Fibroblast of mammary gland (primary cell): ENCODE results near the gene NAGLU.
"Not testable (repeated sequence)": the region's sequence is repeated elsewhere in the genome, so short reads cannot be mapped to it uniquely, and the experiment has no call there.

Experiments used
- DNase-seq: peaks from one replicate; pipeline ENCODE4 v3.0.0-alpha.2; 2010; ENCODE audit warnings: low read depth
- H3K4me3 ChIP-seq: 2 replicates; pipeline ENCODE4 v1.5.1; 2011; ENCODE audit warnings: low read depth, mild to moderate bottlenecking, low read length, moderate library complexity; ENCODE audit not compliant: control insufficient read depth
- TF ChIP-seq, protein P1 (sequence below): conservative IDR thresholded peaks from 2 replicates; pipeline ENCODE4 v1.5.1; 2011; ENCODE audit warnings: low read depth, low read length, inconsistent platforms; ENCODE audit not compliant: control insufficient read depth, insufficient read depth

The NAGLU gene

DNA sequence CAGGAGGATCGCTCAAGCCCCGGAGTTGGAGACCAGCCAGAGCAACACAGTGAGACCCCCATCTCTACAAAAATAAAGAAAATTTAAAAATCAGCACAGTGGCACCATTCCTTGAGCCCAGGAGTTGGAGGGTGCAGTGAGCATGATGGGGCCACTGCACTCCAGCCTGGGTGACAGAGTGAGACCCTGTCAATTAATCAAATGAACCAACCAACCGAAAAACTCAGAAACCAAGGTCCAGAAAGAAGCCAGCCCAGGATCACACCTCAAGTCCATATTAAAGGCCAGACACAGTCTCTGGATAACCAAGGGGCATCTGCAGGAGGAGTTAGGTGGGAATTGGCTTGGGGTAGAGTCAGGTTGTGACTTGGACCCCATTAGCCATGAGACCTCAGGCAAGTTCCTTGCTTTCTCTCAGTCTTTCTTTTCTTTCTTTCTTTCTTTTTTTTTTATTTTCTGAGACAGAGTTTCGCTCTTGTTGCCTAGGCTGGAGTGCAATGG lies 19.1 kb downstream of the NAGLU start:
- TF ChIP-seq, protein P1, sequence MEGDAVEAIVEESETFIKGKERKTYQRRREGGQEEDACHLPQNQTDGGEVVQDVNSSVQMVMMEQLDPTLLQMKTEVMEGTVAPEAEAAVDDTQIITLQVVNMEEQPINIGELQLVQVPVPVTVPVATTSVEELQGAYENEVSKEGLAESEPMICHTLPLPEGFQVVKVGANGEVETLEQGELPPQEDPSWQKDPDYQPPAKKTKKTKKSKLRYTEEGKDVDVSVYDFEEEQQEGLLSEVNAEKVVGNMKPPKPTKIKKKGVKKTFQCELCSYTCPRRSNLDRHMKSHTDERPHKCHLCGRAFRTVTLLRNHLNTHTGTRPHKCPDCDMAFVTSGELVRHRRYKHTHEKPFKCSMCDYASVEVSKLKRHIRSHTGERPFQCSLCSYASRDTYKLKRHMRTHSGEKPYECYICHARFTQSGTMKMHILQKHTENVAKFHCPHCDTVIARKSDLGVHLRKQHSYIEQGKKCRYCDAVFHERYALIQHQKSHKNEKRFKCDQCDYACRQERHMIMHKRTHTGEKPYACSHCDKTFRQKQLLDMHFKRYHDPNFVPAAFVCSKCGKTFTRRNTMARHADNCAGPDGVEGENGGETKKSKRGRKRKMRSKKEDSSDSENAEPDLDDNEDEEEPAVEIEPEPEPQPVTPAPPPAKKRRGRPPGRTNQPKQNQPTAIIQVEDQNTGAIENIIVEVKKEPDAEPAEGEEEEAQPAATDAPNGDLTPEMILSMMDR, result no peak
- DNase-seq, result no peak
- H3K4me3 ChIP-seq, result peak overlapping the region; percentile 82

DNA sequence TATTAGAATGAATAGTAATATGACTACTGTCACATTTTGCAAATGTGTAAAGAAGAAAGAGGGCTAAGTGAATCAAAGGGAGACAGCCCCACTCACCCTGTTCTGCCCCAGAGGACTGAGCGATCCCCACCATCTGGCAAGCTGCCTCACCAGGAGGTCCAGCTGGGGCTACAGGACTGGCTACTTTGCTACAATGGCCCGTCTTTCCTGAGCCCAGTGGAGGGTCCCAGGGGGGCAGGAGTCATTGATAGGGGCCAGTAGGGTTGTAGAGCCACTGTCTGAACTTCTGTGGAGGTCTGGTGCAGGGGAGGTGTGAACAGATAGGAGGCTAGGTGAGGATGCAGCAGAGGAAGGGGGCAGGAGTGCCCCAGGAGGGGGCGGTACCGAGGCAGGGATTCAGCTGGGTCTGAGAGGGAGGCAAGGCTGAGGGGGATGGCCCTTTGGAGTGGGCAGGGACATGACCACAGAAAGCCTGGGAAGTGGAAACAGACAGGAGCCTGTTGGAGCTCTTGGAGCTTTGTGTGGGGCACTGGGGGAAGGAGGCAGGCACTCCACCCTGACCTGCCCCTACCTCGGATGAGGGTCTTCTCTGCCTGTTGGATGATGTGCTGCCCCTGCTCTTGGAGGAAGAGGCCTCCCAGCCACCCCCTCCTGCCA lies 20.0 kb downstream of the NAGLU start:
- DNase-seq, H3K4me3 ChIP-seq: not testable (repeated sequence)

DNA sequence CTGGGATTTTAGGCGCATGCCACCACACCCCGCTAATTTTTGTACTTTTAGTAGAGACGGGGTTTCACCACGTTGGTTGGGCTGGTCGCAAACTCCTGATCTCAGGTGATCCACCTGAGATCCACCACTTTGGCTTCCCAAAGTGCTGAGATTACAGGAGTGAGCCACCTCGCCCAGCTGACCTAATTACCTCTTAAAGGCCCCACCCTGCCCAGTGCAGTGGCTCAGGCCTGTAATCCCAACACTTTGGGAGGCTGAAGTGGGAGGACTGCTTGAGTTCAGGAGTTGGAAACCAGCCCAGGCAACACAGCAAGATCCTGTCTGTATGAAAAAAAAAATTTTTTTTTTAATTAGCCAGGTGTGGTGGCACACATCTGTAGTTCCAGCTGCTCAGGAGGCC lies 23.0 kb downstream of the NAGLU start:
- no peak for DNase-seq
- TF ChIP-seq, protein P1, result no peak
- no peak overlapping the region for H3K4me3 ChIP-seq

DNA sequence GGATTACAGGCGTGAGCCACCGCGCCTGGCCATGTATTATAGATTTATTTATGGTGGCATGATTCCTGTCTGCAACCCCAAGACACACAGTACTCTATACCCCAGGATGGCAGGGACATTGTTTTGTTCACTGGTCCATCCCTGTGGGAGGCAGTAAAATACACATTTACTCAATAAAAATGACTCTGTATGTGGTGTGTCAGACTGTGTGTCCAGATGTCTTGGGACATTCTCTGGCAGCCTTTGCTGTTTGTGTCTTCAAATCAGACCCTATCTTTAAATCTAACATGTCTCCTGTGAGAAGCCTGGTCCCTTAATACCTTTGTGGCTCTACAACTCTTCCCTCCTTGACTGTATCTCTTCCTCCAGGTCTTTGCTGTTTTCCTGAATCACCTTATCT lies 24.2 kb downstream of the NAGLU start:
- TF ChIP-seq, protein P1, result no peak
- H3K4me3 ChIP-seq, result no peak overlapping the region
- no peak for DNase-seq

DNA sequence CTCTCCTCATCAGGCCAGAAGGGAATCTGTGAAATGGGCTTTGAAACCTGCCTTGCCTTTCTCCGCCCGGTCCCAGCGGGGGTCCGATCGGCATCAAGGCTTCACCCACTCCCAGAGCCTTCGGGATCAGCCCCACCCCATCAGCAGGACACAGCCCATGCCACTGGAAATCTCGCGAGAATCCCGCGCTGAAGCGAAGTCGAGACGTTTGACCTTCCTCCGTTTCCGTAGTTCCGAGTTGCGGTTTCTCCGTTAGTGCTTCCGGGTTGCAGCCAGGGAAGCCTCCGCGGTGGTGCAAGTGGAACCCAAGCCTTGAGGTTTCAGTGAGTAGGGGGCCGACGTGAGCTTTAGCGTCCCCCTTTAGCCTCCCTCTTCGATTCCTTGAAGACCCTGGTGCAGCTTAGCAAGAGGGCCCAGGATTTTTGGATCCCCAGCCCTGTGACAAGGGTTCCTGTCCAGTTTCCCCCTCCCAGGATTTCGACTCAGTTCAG lies 25.9 kb downstream of the NAGLU start, which contains the start of gene COASY:
Gene COASY, plus strand, starts transcription at position 252 of the 491 bp plus-strand sequence. CDS start 475 bp downstream, outside the sequence.
- peak within 1 kb of the TSS; percentile 92 for H3K4me3 ChIP-seq
- peak; percentile 98 for DNase-seq
- TF ChIP-seq, protein P1, result no peak

DNA sequence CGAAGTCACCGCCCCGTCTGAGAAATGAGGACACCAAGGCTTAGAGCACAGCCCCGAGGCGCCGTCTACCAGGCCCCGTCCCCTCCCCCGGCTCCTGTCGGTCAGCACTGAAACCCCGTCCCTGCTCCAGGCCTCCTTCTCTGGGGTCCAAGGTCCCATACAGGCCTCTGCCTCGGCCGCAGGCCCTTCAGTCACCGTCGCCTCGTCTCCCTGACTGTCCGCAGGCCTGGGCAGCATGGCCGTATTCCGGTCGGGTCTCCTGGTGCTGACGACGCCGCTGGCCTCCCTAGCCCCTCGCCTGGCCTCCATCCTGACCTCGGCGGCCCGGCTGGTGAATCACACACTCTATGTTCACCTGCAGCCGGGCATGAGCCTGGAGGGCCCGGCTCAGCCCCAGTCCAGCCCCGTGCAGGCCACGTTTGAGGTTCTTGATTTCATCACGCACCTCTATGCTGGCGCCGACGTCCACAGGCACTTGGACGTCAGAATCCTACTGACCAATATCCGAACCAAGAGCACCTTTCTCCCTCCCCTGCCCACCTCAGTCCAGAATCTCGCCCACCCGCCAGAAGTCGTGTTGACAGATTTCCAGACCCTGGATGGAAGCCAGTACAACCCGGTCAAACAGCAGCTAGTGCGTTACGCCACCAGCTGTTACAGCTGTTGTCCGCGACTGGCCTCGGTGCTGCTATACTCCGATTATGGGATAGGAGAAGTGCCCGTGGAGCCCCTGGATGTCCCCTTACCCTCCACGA lies 26.5 kb downstream of the NAGLU start:
- TF ChIP-seq, protein P1, result no peak
- peak overlapping the region; percentile 92 for H3K4me3 ChIP-seq
- DNase-seq, result peak; percentile 47

DNA sequence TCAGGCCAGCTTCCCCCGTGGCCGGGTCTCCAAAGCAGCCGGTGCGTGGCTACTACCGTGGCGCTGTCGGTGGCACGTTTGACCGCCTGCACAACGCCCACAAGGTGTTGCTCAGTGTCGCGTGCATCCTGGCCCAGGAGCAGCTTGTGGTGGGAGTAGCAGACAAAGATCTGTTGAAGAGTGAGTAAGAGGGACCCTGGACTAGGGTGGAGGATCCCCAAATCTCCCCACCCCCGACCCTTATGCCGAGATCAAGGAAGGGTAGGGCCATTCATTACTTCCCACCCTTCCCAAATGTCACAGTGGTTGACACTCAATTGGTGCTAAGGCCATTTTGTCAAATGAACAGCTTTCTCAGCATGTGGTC lies 27.1 kb downstream of the NAGLU start:
- TF ChIP-seq, protein P1, result no peak
- no peak for DNase-seq
- peak overlapping the region; percentile 92 for H3K4me3 ChIP-seq
